Pons (tissue), 1 donor: ENCODE measurements around the gene XYLB.

Experiments
- DNase-seq: peaks from one replicate; pipeline ENCODE4 v3.0.0-alpha.2; 2016; ENCODE audit warnings: low spot score

Gene XYLB

DNA sequence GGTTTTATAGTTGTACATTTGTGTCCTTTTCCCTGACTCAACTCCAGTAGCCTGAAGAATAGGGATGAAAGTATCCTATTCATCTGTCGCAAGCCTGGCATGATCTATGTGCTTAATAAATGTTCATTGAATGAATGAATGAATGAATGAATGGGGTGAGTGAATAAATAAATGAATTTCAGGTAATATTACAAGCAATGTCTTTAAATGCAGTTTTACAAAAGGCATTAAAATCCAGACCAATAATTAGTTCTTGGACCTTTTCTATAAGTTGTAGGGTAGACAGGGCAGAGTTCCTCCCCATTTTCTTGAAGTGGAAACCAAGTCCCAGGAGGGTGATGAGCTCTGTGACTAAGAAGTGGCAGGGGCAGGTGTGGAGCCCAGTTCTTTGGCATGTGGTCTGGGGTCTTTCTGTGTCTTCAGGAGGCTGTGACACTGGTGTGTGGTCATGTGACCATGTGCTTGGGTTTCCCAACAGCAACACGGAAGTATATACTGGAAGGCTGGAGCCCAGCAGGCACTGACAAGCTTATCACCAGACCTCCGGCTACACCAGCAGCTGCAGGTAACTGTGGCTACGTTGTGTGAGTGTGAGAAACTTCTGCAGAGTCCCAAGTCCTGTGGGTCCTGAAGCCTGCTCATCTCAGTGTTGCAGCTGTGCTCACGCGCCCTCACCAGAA is 18.3 kb downstream of the XYLB start:
- DNase-seq: no peak

DNA sequence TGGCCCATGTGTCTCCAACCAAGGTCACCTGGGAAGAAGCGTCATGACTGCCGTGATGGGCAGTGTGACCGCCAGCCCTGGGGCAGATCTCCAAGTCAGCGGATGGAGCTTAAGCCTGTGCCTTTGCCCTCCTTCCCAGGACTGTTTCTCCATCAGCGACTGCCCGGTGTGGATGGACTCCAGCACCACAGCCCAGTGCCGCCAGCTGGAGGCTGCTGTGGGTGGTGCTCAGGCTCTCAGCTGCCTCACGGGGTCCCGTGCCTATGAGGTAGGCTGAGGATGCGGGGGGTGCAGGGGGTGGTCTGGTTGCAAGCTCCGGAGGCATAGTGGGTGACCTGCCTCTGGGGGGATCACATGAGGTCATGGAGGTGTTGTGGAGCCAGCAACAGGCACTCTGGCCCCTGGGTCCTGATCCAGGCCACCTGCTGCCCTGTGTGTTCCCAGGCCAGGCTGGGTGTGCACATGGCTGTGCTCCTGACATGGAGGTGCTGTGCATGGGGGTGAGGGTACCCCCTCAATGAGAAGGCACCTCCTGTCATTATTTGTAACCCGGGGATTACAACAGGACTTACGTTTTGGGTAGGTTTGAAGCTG is 19.0 kb downstream of the XYLB start:
- DNase-seq: no peak

DNA sequence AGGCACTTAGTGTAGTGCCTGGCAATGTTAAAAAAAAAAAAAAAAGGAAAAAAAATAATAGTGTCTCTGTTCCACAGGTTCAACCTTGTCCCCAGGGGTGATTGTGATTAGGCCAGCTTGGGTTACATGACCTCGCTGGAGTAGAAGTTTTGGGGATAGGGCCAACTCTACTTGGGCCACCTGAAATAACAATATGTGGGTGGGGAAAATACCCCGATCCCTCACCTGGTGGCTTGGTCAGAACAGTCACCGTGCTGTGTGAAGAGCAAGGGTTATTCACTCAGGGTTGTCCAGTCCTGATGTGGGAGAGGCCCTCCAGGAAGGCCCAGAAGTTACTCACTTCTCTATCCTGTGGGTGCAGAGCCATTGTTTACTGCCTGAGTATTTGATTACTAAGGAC is 19.5 kb downstream of the XYLB start:
- no peak for DNase-seq

DNA sequence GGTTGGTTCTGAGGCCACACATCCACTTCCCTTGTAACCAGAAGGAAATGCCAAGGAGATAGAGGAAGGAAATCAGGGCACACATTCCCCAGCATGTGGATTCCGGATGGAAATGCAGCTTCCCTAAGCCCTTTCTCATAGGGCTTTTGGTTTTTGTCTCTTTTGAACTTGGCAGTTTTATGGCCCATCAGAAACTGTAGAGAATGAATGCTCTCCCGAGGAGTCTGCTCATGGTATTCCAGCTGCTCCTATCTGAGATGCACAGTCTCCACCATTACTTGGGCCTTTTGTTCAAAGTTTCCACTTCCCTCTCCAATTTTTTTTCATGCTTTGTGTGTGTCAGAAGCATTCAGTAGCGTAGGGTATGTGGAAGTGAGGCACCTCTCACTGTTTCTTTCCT is 21.2 kb downstream of the XYLB start:
- no peak for DNase-seq

DNA sequence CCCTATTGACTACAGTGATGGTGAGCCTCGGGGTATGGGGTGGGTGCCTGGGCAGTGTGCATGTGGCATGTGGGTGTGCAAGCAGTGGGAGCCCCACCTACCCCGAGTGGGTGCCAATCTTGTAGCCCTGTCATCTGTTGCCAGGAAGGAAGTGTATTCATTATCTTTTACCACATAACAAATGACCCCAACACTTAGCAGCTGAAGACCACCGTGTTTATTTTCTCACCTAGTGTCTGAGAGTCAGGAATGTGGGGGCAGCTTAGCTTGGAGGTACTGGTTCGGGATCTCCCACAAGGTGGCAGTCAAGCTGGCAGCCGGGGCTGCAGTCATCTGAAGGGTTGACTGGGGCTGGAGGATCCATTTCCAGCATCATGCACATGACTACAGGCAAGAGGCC is 21.7 kb downstream of the XYLB start:
- DNase-seq: no peak

DNA sequence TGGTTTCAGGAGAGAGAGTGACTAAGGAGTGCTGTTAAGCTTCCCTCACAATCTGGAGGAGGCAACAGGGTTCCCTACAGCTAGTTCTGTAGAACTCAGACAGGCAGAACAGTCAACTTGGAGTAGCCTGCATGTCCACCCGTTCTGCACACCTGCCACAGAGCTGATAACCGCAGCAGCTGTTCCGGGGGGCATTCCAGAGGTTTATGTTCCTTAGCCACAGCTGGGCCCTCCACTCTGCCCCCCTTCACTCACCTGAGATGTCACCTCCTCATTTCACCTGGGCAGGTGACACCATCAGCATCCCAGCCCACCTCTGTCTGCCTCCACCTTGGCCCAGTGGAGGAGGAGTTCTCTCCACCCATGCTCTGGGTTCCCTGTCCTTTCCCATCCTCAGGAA is 22.6 kb downstream of the XYLB start:
- DNase-seq: no peak

DNA sequence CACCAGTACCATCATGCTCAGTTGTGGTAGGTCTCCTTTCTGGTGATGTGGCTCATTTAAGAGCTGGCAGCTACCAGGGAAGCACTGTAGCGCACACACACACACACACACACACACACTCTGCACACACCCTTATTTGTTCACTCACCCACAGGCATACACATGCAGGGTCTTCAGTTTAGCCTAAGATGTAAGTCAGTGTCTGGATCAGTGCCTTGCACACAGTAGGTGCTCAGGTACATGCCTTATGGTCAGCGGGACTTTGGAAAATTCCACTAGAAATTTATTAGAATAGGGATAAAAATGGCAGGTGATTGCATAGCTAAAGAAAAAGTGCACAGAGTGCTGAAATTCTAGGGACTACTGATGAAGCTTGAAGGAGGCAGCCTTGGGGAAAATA is 23.6 kb downstream of the XYLB start:
- DNase-seq: no peak

DNA sequence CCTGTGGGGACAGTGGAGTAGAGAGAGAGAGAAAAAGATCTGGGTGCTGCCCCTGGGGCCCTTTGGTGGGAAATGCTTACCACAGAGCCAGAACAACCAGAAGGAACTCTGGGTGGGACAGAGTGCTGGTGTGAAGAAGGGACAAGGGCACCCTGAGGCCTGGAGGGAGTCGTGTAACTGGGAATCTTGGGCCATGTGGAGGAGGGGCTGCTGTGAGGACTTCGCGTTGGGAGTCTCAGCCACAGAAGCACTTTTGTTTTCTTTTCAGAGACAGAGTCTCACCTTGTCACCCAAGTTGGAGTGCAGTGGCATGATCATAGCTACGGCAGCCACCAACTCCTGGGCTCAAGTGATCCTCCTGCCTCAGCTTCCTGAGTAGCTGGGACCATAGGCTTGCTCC is 24.3 kb downstream of the XYLB start:
- no peak for DNase-seq

DNA sequence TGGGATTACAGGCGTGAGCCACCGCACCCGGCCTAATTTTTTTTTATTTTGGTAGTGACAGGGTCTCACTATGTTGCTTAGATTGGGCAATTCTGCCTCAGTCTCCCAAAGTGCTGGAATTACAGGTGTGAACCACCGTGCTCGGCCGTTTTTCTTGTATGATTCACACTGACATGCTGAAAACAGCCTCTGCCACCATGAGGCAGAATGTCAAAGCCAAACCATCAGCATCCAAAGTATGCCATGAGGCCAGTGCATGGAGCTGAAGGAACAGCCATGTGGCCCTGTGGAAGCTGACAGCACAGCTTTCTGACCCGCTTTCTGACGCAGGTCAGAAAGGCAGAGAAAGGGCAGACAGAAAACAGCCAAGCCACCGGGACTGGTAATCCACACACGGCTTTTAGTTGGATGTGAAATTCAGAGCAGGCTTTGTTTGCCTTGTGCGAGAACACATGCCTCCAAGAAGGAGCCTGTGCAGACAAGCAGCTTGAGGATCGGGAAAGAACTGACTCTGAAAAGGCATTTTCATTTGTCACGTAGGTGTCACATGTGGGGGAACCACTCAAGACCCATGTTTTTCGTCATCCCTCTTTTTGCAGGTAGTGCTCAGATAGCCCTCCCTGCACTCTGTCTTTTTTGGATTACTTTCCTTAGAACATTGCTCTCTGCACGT is 25.1 kb downstream of the XYLB start:
- DNase-seq: no peak

DNA sequence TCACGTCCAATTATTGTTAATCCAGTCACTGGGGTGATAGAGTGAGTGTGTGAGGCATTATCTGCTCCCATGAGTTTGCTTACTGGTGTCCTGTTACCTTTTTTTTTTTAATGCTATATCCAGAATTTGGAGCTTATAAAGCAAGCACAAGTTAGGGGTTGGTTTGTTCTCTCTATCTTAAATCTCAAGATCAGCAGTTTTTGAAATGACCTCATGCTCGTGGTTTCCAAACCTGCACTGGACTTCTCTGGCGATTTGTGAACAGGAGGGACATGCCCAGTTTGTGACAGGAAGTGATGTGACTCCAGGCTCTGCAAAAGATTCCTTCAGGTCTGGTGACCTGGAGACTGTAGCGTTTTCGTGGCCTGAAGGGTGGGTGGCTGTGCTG is 25.6 kb downstream of the XYLB start:
- no peak for DNase-seq

DNA sequence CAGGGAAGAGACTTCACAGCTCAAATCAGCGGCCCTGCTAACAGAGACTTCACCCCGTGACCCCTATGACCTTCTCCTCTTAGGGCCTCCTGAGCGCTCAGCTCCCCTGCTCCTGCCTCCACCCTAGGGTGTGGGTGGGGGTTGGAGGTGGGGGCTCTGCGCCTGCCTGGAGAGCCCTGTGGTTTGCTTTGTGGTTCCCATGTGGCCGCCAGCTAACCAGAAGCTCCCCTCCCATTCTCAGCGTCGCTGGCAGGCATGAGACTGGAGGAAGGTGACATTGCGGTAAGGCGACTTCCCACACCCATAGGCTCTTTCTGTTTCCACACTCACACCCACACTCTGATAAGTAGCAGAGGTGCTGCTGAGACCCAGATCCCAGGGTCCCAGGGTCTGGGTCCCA is 27.6 kb downstream of the XYLB start:
- no peak for DNase-seq

DNA sequence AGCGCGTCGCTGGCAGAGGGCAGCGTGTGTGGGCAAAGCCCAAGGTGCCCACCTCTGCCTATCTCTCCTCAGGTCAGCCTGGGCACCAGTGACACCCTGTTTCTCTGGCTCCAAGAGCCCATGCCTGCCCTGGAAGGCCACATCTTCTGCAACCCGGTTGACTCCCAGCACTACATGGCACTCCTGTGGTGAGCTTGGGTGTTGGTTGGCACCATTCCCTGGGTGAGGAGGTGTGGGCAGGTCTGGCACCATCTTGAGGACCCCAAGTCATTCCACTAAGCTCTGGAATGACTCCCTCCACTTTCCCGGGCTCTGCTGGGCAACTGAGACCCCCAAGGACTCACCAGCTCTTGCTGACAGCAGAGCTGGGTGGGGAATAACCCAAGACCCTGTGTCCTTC is 28.5 kb downstream of the XYLB start:
- DNase-seq: no peak

DNA sequence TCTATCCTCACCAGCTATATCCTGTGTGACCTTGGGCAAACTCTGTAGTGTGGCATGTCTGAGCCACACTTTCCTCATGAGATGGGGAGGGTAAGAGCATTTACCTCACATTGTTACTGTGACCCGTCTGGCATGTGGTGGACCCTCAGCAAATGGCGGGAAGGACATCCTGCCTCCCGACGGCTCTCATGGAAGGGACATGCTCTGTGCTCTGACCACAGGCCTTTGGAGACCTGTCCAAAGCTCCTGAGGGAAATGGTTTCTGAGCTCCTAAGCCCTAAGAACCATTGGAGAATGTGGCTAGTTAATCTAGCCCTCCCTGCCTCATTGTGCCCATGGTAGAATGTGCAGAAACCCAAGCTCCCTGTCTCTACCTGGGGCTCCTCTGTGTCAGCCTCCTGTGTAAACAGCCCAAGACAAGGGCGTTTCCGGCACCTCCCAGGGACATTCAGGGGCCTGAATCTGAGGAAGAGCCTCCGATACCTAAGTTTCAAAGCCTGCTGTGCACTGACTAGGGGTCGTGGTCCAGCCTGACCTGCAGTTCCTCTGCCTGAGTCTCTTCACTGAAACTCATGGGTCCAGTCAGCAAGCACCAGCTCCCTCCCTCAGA is 29.0 kb downstream of the XYLB start:
- no peak for DNase-seq

DNA sequence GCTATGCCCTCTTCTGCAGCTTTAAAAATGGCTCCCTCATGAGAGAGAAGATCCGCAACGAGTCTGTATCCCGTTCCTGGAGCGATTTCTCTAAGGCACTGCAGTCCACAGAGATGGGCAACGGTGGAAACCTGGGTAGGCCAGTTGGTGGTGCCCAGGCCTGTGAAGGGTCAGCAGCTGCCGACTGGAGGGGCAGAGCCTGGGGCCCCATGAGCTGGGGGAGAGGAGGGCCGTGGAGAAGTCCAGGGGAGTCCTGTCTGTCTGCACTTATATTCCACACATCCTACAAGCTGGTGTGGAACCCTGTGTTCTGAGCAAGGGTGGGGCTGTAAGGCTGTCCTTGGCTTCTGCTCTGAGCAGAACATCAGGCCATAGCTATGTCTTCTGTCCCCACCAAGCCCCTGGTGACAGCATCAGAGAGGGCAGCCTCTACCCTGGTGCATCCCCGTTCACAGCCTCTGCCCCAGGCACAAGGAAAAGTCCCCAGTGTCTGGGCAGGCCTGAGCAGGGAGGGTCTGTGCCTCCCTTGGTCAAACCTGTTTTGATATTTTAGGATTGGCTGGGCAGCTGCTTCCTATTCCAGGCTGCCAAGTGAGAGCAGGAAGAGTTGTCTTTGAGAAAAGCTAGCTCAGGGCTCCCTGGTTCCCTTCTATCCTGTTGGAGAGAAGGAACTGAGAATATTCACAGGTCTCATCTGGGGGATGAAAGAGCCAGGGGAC is 29.7 kb downstream of the XYLB start:
- DNase-seq: no peak

DNA sequence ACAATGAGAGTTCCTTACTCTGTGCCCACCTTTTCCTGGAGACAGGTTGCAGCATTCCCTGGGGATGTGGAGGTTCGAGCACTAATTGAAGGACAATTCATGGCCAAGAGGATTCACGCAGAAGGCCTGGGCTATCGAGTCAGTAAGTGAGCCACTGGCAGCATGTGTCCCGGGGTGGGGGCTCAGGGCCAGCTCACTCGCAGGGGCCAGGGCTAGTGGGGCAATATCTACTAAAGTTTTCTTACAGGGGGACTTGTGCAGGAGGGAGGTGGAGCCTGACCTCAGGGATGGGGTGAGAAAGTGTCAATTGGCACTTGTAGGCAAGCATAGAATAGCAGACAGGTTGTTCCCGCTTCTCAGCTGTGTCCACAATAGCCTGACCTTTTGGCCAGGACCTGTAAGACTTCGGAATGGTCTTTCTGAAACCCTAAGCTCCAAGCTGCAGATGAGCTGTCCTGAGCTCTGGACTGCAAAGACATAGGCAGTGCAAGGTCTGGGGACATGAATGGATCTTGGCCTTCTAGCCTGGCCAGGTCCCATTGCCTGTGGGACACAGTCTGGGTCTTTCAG is 32.7 kb downstream of the XYLB start:
- no peak for DNase-seq

DNA sequence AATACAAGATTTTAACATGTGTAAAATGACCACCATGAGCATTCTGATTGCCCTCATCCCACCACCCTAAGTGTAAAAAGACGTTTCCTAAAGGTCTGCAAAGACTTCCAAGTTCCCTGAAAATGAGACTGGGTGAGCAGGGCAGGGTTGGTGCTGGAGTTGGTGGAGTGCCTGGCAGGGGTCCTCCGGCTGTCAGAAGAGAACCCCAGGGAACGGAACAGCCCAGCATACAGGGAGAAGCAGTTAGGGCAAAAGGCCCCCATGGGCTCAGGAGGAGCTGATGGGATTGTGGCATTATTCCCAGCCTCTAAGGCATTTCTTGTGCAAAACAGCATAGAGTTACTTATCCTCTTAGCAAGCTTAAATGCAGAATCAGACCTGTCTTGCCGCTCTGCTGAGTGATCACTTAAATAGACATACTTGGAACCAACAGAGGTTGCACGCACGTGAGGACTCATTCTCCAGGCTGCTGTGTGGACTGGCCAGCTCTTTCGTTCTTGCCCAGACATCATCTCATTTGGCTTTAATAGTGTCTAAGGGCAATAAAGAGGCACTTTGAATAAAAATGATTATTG is 36.0 kb downstream of the XYLB start:
- DNase-seq: no peak

DNA sequence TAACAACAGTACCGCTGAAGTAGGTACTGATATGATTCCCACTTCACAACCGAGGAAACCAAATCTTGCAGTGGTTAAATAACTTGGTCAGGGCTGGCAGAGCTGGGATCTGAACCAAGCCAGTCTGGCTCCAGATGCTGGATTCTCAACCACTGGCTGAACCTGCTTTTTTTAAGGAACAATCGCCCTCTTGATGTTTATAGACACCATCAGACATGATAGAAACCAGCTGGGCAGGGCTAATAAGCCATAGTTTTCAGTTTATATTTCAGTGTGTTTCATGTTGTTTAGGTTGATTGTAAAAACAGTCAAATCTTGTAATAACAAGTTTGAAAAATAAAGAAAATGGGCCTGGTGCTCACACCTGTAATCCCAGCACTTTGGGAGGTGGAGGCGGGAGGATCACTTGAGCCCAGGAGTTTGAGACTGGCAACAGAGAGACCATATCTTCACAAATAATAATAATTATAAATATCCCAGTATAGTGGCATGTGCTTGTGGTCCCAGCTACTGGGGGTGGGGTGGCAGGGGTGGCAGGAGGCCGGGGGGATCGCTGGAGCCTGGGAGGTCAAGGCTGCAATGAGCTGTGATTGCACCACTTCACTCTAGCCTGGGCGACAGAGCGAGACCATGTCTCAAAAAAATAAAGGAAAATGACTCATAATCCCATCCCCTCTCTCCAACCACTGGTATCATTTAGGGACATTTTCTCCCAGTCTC is 36.7 kb downstream of the XYLB start:
- DNase-seq: no peak

DNA sequence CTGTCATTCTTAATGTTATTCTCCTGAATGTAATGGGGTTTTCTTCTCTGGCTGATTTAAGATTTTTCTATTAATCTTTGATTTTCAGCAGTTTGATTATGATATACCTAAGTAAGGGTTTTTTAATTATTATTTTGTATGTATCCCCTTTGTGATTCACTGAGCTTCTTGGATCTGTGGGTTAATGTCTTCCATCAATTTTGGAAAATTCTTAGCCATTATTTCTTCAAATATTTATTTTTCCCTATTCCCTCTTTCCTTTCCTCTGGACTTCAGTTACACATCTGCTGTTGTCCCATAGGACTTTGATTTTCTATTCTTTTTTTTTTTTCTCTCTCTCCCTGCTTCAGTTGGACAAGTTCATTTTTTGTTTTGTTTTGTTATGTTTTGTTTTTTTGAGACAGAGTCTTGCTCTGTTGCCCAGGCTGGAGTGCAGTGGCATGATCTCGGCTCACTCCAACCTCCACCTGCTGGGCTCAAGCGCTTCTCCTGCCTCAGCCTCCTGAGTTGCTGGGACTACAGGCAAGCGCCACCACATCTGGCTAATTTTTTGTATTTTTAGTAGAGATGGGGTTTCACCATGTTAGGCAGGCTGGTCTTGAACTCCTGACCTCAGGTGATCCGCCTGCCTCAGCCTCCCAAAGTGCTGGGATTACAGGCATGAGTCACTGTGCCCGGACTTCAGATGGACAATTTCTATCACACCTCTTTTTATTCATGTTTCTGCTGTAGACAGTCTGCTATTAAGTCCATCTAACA is 40.6 kb downstream of the XYLB start:
- DNase-seq: no peak

DNA sequence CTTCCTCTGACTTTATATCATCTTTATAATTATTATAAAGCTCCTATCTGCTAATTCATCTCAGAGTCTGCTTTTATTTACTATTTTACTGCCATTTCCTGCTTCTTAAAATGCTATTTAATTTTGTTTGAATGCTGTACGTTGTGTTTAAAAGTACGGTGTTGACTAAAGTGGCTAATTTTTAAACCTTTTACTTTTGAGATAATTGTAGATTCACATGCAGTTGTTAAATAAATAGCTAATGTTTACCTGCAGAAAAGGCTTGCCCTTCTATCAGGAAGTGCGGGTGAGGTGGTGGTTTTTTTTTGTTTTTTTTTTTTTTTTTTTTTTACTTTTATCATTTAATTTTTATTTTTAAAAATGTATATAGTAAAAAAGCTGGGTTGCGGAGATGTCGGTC is 41.3 kb downstream of the XYLB start:
- no peak for DNase-seq

DNA sequence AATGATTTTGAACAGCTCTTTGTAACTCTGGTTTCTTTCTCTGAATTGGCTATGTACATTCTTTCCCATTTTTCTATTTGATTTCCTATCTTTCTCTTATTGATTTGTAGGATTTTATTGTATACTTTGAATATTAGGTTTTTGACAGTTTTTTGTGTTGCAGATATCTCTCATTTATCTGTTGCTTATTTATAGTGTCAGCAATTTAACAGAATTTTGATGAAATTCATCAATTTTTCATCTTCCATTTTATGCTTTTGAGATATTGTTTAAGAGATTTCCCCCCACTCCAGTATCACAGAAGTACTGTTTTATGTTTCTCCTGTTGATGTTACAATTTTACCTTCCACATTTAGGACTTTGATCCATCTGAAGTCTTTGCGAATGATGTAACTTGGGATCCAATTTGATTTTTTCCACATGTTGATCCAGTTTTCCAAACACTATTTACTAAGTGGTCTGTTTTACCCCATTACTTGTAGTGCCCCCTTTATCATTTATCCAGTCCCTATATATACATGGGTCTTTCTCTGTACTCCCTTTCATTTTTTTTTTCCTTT is 46.1 kb downstream of the XYLB start:
- DNase-seq: no peak
